Stimulated activated CD4-positive, alpha-beta T cell treated with anti-CD3 and anti-CD28 coated beads, Interleukin-4, amount 100 ng/mL, for 4 hours (primary cell): ENCODE results near the gene CHTOP.
"Not testable (repeated sequence)": the region's sequence is repeated elsewhere in the genome, so short reads cannot be mapped to it uniquely, and the experiment has no call there.

ENCODE experiments used
- DNase-seq, 2 experiments: peaks; one replicate each; pipeline ENCODE4 v3.0.0-alpha.2; 2020

Gene CHTOP

GRCh38 chr1:153633754-153634665, at the start of gene CHTOP:
TSS of gene CHTOP (plus strand) at chr1:153634066. CDS start at chr1:153636589, 2,523 bp downstream.
- DNase-seq, result peak; percentile 92 to 96

GRCh38 chr1:153585006-153585405, 48.9 kb upstream of the CHTOP start:
- DNase-seq, result no peak

- no peak for DNase-seq
Measured at GRCh38 chr1:153586347-153586746, 47.5 kb upstream of the CHTOP start.

DNA sequence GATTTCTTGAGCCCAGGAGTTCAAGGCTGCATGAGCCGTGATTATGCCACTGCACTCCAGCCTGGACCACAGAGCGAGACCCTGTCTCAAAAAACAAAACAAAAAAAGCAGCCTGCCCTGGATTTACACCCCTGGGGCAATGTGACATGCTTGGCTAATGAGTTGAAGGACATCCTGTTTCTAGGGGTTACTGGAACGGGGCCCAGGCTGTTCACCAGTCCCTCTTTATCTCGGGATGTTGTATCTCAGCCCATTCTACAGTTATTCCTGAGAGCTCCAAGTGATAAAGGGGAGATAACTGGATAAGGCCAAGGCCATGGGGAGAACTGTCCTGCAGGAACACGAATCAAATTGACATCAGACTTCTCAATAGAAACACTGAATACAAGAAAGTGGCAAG, 46.6 kb upstream of the CHTOP start:
- DNase-seq, result no peak

DNA sequence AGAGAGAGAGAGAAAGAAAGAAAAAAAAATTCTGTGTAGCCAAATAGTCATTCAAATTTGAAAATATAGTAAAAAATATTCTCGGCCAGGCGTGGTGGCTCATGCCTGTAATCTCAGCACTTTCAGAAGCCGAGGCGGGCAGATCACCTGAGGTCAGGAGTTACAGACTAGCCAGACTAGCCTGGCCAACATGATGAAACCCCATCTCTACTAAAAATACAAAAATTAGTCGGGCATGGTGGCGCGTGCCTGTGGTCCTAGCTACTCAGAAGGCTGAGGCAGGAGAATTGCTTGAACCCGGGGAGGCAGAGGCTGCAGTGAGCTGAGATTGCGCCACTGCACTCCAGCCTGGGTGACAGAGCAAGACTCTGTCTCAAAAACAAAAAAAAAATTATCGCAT, 45.8 kb upstream of the CHTOP start:
- not testable (repeated sequence) for DNase-seq

GRCh38 chr1:153588482-153588881, 45.4 kb upstream of the CHTOP start:
- DNase-seq, result no peak

DNA sequence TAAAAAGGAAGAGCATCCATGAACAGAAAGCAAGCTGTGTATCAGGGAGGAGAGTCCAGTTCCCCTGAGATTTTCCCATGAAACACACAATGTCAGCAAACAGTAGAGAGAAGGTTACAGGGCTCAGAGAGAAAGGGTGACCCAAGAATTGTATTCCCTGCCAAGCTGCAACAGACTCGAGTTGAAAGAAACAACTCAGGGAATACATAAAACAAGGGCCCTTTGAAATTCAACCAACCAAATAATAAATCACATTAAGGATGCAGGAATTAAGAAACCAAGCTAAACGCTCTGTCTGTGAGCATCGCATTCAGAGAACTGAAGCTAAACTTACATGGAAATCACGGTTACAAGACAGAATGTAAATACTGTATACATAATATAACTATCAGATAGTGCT, 41.1 kb upstream of the CHTOP start:
- DNase-seq, result no peak

- DNase-seq, result no peak
Measured at GRCh38 chr1:153597206-153597605, 36.7 kb upstream of the CHTOP start.

DNA sequence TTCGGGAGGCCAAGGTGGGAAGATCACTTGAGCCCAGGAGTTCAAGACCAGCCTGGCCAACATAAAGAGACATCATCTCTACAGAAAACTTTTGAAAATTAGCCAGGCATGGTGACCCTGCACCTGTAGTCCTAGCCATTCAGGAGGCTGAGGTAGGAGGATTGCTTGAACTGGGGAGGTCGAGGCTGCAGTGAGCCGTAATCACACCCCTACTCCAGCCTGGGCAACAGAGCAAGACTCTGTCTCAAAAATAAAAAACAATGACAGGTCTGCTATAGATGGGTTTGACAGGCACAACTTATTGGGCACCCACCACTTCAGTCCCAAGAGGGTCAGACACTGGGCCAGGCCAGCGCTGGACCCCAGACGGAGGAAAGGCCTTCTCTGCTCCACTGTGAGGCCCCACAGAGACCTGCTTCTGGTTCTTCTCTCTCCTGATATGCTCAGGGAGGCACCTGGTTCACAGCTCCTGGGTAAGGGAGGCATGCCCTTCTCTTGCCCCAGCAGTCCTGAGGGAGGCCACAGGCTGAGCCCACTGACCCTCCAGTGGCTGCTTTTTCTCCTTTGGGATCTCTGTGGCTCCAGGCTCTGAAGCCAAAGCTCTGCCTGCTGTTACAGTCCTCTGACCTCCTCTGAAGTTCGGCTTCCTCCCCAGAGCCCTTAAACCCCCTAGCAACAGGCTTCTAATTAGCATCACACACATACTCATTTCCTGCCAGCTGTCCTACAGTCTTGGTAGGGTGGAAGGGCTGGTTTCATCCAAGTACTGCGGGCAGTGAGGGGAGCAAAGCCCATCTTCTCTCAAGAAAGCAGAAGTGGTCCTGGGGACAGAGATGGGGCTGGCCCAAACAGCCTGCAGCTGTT, 35.3 kb upstream of the CHTOP start:
- DNase-seq, result no peak

DNA sequence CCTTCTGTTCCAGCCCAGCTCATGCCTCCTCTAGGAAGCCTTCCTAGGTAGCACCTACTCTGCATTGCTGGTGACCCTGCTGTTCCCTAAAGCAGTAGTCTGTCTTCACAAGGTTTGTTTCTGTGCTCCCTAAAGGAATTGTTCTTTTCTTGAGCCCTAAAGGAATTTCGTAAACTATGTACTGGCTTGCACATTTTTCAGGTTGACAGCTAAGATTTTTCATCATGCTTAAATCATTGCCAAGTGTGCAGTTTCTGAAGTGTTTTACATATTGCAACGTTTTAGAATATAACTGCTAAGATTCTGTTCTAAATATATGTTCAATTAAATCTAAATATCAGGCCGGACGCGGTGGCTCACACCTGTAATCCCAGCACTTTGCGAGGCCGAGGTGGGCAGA, 34.0 kb upstream of the CHTOP start:
- no peak for DNase-seq

- no peak for DNase-seq
Measured at GRCh38 chr1:153602749-153603148, 31.1 kb upstream of the CHTOP start.

DNA sequence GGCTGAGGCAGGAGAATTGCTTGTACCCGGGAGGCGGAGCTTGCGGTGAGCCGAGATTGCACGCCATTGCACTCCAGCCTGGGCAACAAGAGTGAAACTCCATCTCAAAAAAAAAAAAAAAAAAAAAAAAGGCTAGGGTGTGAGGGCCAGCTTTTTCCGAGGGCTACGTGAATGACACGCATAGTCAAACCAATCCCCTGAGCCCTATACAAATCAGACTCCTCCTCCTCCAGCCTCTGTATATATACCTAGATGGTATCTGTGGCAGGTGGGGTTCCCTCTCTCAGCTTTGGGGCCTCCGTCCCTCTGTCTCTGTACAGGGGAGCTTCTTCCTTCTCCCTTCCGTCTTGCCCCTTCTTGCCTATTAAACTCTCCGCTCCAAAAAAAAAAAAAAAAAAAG, 27.7 kb upstream of the CHTOP start:
- DNase-seq, result no peak

- no peak for DNase-seq
Measured at GRCh38 chr1:153607381-153607780, 26.5 kb upstream of the CHTOP start.

GRCh38 chr1:153608089-153608682, 25.7 kb upstream of the CHTOP start:
- no peak for DNase-seq

GRCh38 chr1:153608742-153609584, 24.9 kb upstream of the CHTOP start:
- DNase-seq, result no peak

GRCh38 chr1:153609585-153609907, 24.3 kb upstream of the CHTOP start:
- no peak for DNase-seq

DNA sequence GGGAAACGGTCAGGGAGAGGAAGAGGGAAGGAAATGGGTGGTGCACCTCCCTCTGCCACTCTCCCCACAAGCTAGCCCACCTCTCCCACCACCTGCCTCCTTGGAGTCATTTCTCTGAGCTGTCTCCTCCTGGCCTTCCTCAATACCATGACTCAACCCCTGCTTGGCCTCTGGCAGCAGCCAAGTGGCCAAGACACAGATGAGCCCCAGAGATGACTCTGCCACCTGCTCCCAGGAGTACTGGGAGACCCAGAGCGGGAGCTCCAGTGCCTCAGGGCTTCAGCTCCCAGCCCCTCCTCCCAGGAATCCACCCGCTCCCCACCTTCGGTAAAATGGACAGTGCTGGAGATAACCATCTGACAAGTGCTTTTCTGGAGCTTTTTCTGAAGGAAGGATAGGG, 23.5 kb upstream of the CHTOP start:
- no peak for DNase-seq

DNA sequence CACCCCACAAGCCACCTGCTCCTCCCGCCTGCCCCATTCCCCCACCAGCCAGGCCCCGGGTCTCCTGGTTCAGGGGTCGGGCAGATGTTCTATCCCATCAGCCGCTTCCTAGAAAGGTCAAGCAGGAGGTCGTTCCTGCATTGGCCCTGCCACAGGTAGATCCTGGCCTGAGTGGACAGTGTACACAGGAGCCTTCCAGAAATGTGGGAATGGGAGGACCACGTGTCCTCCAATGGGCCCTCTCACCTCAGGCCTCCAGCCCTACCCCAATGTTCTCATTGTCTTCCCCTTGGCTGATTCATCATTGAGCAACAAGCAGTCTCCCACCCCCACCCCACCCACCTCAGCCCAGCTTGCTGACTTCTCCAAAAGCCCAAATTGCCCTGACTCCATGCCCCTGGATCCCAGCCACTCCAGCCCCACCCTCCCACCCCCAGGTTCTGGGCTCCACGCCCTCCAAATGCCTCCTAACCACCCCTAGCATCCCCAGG, 23.0 kb upstream of the CHTOP start:
- DNase-seq, result no peak

- DNase-seq, result no peak
Measured at GRCh38 chr1:153611356-153611755, 22.5 kb upstream of the CHTOP start.

- no peak for DNase-seq
Measured at GRCh38 chr1:153612111-153612754, 21.6 kb upstream of the CHTOP start.

GRCh38 chr1:153612755-153613331, 21.0 kb upstream of the CHTOP start, which contains the start of gene S100A16:
TSS of gene S100A16 (minus strand) at chr1:153613137. CDS start at chr1:153608151, 4,986 bp downstream.
- DNase-seq, result no peak
